ENCODE measurements around the gene ARIH2. TPM values are rescaled to one million over a fixed set of nuclear protein-coding genes. Genes with fewer than 3 reads are reported as not detected.

Gene ARIH2
- total RNA-seq, 3 donors from 2014 or later: 70.7 to 111 (median 100.0) TPM

- no peaks in the 10 kb centered on the region for H3K4me1 ChIP-seq
- H3K9me3 ChIP-seq: no peaks in the 10 kb centered on the region
- intact Hi-C loops (cut with DNase I; ENCODE audit: low total_unique reads): no loop called here
Measured at GRCh38 chr3:49001155-49001554, 82.5 kb downstream of the ARIH2 start.

GRCh38 chr3:49004352-49005302, 86.0 kb downstream of the ARIH2 start:
- intact Hi-C loops (cut with DNase I; ENCODE audit: low total_unique reads): no loop called here
- Histone ChIP-seq H3K36me3 (no peaks in the 10 kb centered on the region), H3K4me3 (no peak overlapping the region), H3K27ac (no peak overlapping the region), H3K4me1 (no peaks in the 10 kb centered on the region), H3K9me3 (no peaks in the 10 kb centered on the region), H3K27me3 (no peaks in the 10 kb centered on the region)
- TF ChIP-seq POLR2AphosphoS5 (IDR thresholded peaks at IDR 0.05) (no peak), POLR2A (IDR thresholded peaks at IDR 0.05) (no peak), CTCF (IDR thresholded peaks at IDR 0.05) (no peak)
- no peak for DNase-seq (ENCODE audit: low spot score in 2 of 2)

More at GRCh38 chr3:49001155-49001554, 82.5 kb downstream of the ARIH2 start:
- Histone ChIP-seq H3K4me3 (no peak overlapping the region), H3K36me3 (no peaks in the 10 kb centered on the region), H3K27ac (no peak overlapping the region), H3K27me3 (no peaks in the 10 kb centered on the region)
- TF ChIP-seq CTCF (IDR thresholded peaks at IDR 0.05) (no peak), POLR2A (IDR thresholded peaks at IDR 0.05) (no peak), POLR2AphosphoS5 (IDR thresholded peaks at IDR 0.05) (no peak)
- DNase-seq (ENCODE audit: low spot score in 2 of 2): no peak

DNA sequence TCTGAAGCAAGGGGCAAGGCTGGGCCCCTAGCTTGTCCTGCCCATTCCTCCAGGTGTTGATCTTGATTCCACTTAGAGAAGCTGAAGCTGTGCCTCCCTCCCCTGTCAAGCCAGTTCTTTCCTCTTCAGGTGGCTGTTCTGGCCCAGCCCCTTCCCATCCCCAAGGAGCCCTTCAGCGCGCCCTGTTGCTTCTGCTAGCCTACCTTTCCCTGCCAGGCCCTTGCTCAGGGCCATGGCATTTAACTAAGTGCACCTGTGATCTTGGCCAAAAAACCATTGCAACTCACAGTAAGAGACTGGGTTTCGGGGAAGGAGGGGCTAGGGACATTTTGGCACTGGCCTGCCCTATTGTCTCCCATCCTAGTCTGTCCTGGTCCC, 86.7 kb downstream of the ARIH2 start:
- no peaks in the 10 kb centered on the region for H3K27me3 ChIP-seq
- no peak overlapping the region for H3K4me3 ChIP-seq
- TF ChIP-seq CTCF (IDR thresholded peaks at IDR 0.05) (no peak), POLR2A (IDR thresholded peaks at IDR 0.05) (no peak), POLR2AphosphoS5 (IDR thresholded peaks at IDR 0.05) (no peak)
- no peak for DNase-seq (ENCODE audit: low spot score in 2 of 2)
- no peaks in the 10 kb centered on the region for H3K9me3 ChIP-seq
- no peaks in the 10 kb centered on the region for H3K4me1 ChIP-seq
- intact Hi-C loops (cut with DNase I; ENCODE audit: low total_unique reads): no loop called here
- H3K27ac ChIP-seq: peak overlapping the region in 1 of 2 donors; percentile 97
- no peaks in the 10 kb centered on the region for H3K36me3 ChIP-seq

- intact Hi-C loops (cut with DNase I; ENCODE audit: low total_unique reads): no loop called here
Measured at GRCh38 chr3:49005998-49006397, 87.4 kb downstream of the ARIH2 start.

More at GRCh38 chr3:49005998-49006397, 87.4 kb downstream of the ARIH2 start:
- no peak for DNase-seq (ENCODE audit: low spot score in 2 of 2)
- Histone ChIP-seq H3K9me3 (no peaks in the 10 kb centered on the region), H3K4me1 (no peaks in the 10 kb centered on the region), H3K4me3 (peak overlapping the region in 2 of 3 donors; percentile 74 to 80), H3K36me3 (no peaks in the 10 kb centered on the region), H3K27me3 (no peaks in the 10 kb centered on the region), H3K27ac (peak overlapping the region; percentile 93 to 97)
- TF ChIP-seq POLR2A (IDR thresholded peaks at IDR 0.05) (no peak), POLR2AphosphoS5 (IDR thresholded peaks at IDR 0.05) (no peak), CTCF (IDR thresholded peaks at IDR 0.05) (no peak)

Data from breast epithelium (tissue), 4 donors.